Measurements from ENCODE around the gene ZNF614. TPM values are rescaled to one million over a fixed set of nuclear protein-coding genes. Genes with fewer than 3 reads are reported as not detected.
A peak's percentile ranks its signal among the peaks of the same experiment; 100 is the strongest.
"Not testable (repeated sequence)": the region's sequence is repeated elsewhere in the genome, so short reads cannot be mapped to it uniquely, and the experiment has no call there.

Gene ZNF614
- total RNA-seq, 1 donor: 17.4 TPM

- Histone ChIP-seq H3K27me3 (ENCODE audit: insufficient read depth, low read length) (no peaks in the 10 kb centered on the region), H3K9me3 (ENCODE audit: low read depth, low read length) (peaks cover 75% of the 10 kb centered on the region), H3K4me1 (ENCODE audit: insufficient read depth, low read length) (no peaks in the 10 kb centered on the region), H3K4me3 (ENCODE audit: low read length) (no peak overlapping the region)
These were observed 7.7 kb downstream of the ZNF614 start for GRCh38 chr19:52020506-52020905.

GRCh38 chr19:52010674-52011073 is 17.5 kb downstream of the ZNF614 start:
- H3K4me3 ChIP-seq (ENCODE audit: low read length): no peak overlapping the region
- H3K4me1 ChIP-seq (ENCODE audit: insufficient read depth, low read length): peaks cover 10% of the 10 kb centered on the region
- H3K9me3 ChIP-seq (ENCODE audit: low read depth, low read length): peaks cover 28% of the 10 kb centered on the region
- no peaks in the 10 kb centered on the region for H3K27me3 ChIP-seq (ENCODE audit: insufficient read depth, low read length)

GRCh38 chr19:52007806-52008557 is 20.2 kb downstream of the ZNF614 start, which contains the start of gene ZNF615:
Gene ZNF615 (minus strand): TSS chr19:52008211. CDS start chr19:52003711, 4,500 bp downstream.
- no peaks in the 10 kb centered on the region for H3K27me3 ChIP-seq (ENCODE audit: insufficient read depth, low read length)
- H3K4me3 ChIP-seq (ENCODE audit: low read length): peak within 1 kb of the TSS; percentile 90
- peaks cover 26% of the 10 kb centered on the region for H3K9me3 ChIP-seq (ENCODE audit: low read depth, low read length)
- peaks cover 10% of the 10 kb centered on the region for H3K4me1 ChIP-seq (ENCODE audit: insufficient read depth, low read length)

GRCh38 chr19:52007451-52007805 is 20.8 kb downstream of the ZNF614 start:
- peak overlapping the region; percentile 90 for H3K4me3 ChIP-seq (ENCODE audit: low read length)
- H3K4me1 ChIP-seq (ENCODE audit: insufficient read depth, low read length): peaks cover 10% of the 10 kb centered on the region

GRCh38 chr19:51994048-51994644 is 34.0 kb downstream of the ZNF614 start:
- H3K9me3 ChIP-seq (ENCODE audit: low read depth, low read length): peaks cover 93% of the 10 kb centered on the region
- H3K4me1 ChIP-seq (ENCODE audit: insufficient read depth, low read length): no peaks in the 10 kb centered on the region
- no peak overlapping the region for H3K4me3 ChIP-seq (ENCODE audit: low read length)
- H3K27me3 ChIP-seq (ENCODE audit: insufficient read depth, low read length): no peaks in the 10 kb centered on the region

More at GRCh38 chr19:52007451-52007805, 20.8 kb downstream of the ZNF614 start:
- Histone ChIP-seq H3K27me3 (ENCODE audit: insufficient read depth, low read length) (no peaks in the 10 kb centered on the region), H3K9me3 (ENCODE audit: low read depth, low read length) (peaks cover 29% of the 10 kb centered on the region)

GRCh38 chr19:51993422-51993821 is 34.8 kb downstream of the ZNF614 start:
- no peaks in the 10 kb centered on the region for H3K27me3 ChIP-seq (ENCODE audit: insufficient read depth, low read length)
- no peaks in the 10 kb centered on the region for H3K4me1 ChIP-seq (ENCODE audit: insufficient read depth, low read length)
- H3K9me3 ChIP-seq (ENCODE audit: low read depth, low read length): peaks cover 87% of the 10 kb centered on the region
- H3K4me3 ChIP-seq (ENCODE audit: low read length): no peak overlapping the region

- peaks cover 16% of the 10 kb centered on the region for H3K4me1 ChIP-seq (ENCODE audit: insufficient read depth, low read length)
- peaks cover 58% of the 10 kb centered on the region for H3K9me3 ChIP-seq (ENCODE audit: low read depth, low read length)
- peak within 1 kb of the TSS; percentile 100 for H3K4me3 ChIP-seq (ENCODE audit: low read length)
- no peaks in the 10 kb centered on the region for H3K27me3 ChIP-seq (ENCODE audit: insufficient read depth, low read length)
These were observed 41.6 kb downstream of the ZNF614 start, which contains the start of gene ZNF350 for GRCh38 chr19:51986309-51987291. Gene ZNF350 (minus strand): TSS chr19:51986840. CDS start chr19:51974360, 12,480 bp downstream.

GRCh38 chr19:51983361-51983760 is 44.8 kb downstream of the ZNF614 start:
- Histone ChIP-seq H3K9me3 (ENCODE audit: low read depth, low read length) (peaks cover 66% of the 10 kb centered on the region), H3K27me3 (ENCODE audit: insufficient read depth, low read length) (no peaks in the 10 kb centered on the region), H3K4me3 (ENCODE audit: low read length) (no peak overlapping the region), H3K4me1 (ENCODE audit: insufficient read depth, low read length) (peaks cover 16% of the 10 kb centered on the region)

GRCh38 chr19:51980926-51981325 is 47.3 kb downstream of the ZNF614 start:
- not testable (repeated sequence) for H3K4me1 ChIP-seq (ENCODE audit: insufficient read depth, low read length); H3K4me3 ChIP-seq (ENCODE audit: low read length); H3K27me3 ChIP-seq (ENCODE audit: insufficient read depth, low read length)
- peaks cover 90% of the 10 kb centered on the region for H3K9me3 ChIP-seq (ENCODE audit: low read depth, low read length)

- Histone ChIP-seq H3K4me3 (ENCODE audit: low read length) (no peak overlapping the region), H3K27me3 (ENCODE audit: insufficient read depth, low read length) (no peaks in the 10 kb centered on the region), H3K4me1 (ENCODE audit: insufficient read depth, low read length) (peaks cover under 1% of the 10 kb centered on the region), H3K9me3 (ENCODE audit: low read depth, low read length) (peaks cover 95% of the 10 kb centered on the region)
These were observed 48.0 kb downstream of the ZNF614 start for GRCh38 chr19:51980116-51980736.

- no peaks in the 10 kb centered on the region for H3K4me1 ChIP-seq (ENCODE audit: insufficient read depth, low read length)
- no peak overlapping the region for H3K4me3 ChIP-seq (ENCODE audit: low read length)
- no peaks in the 10 kb centered on the region for H3K27me3 ChIP-seq (ENCODE audit: insufficient read depth, low read length)
- peaks cover 95% of the 10 kb centered on the region for H3K9me3 ChIP-seq (ENCODE audit: low read depth, low read length)
These were observed 49.3 kb downstream of the ZNF614 start for GRCh38 chr19:51978882-51979281.

- Histone ChIP-seq H3K27me3 (ENCODE audit: insufficient read depth, low read length) (no peaks in the 10 kb centered on the region), H3K4me1 (ENCODE audit: insufficient read depth, low read length) (no peaks in the 10 kb centered on the region), H3K9me3 (ENCODE audit: low read depth, low read length) (peaks cover 95% of the 10 kb centered on the region), H3K4me3 (ENCODE audit: low read length) (no peak overlapping the region)
These were observed 50.8 kb downstream of the ZNF614 start for GRCh38 chr19:51977346-51977745.

- no peak overlapping the region for H3K4me3 ChIP-seq (ENCODE audit: low read length)
- H3K9me3 ChIP-seq (ENCODE audit: low read depth, low read length): peaks cover 95% of the 10 kb centered on the region
These were observed 51.3 kb downstream of the ZNF614 start for GRCh38 chr19:51976852-51977251.

GRCh38 chr19:51975787-51976186 is 52.4 kb downstream of the ZNF614 start:
- not testable (repeated sequence) for H3K4me3 ChIP-seq (ENCODE audit: low read length); H3K4me1 ChIP-seq (ENCODE audit: insufficient read depth, low read length); H3K27me3 ChIP-seq (ENCODE audit: insufficient read depth, low read length)
- H3K9me3 ChIP-seq (ENCODE audit: low read depth, low read length): peaks cover 100% of the 10 kb centered on the region

More at GRCh38 chr19:51976852-51977251, 51.3 kb downstream of the ZNF614 start:
- no peaks in the 10 kb centered on the region for H3K4me1 ChIP-seq (ENCODE audit: insufficient read depth, low read length)
- no peaks in the 10 kb centered on the region for H3K27me3 ChIP-seq (ENCODE audit: insufficient read depth, low read length)
